ENCODE results near the gene KNCN. TPM values are rescaled to one million over a fixed set of nuclear protein-coding genes. Genes with fewer than 3 reads are reported as not detected.

KNCN gene
- total and polyA plus RNA-seq, 10 of the 15 experiments (the other 5 are each of a cell fraction or from before 2014, with no cell fraction given): not detected

- ChIA-PET SMC1A (ENCODE audit: uncharacterized antibody, unreplicated experiment) (no interaction called here), POLR2A (no interaction called here), RAD21 (ENCODE audit: unreplicated experiment) (no interaction called here), CTCF (interaction anchor here (1.9 kb wide), 1 partner anchor 26 kb away, joined by 6 read pairs; no protein-coding TSS in a partner anchor)
- in situ Hi-C loops (cut with MboI): no loop called here
- H3K27ac ChIP-seq (ENCODE audit: control insufficient read depth, insufficient read depth): no peak overlapping the region
- H3K4me1 ChIP-seq (ENCODE audit: control insufficient read depth, insufficient read depth, low read length): no peaks in the 10 kb centered on the region
- no peaks in the 10 kb centered on the region for H3K9me3 ChIP-seq (replicated peaks; ENCODE audit: control insufficient read depth, insufficient read depth, low read length)
- no peak overlapping the region for H3K9ac ChIP-seq (ENCODE audit: control insufficient read depth, insufficient read depth, low read length)
- no peak for ATAC-seq
- no peak for FAIRE-seq
- H2AFZ ChIP-seq (ENCODE audit: control insufficient read depth, low read depth, low read length): no peak overlapping the region
- no peaks in the 10 kb centered on the region for H3K79me2 ChIP-seq (ENCODE audit: control insufficient read depth, insufficient read depth, low read length)
- H4K20me1 ChIP-seq (ENCODE audit: control insufficient read depth, insufficient read depth): no peaks in the 10 kb centered on the region
- 5% methylated on average over 9 of the region's 10 CpGs for WGBS (ENCODE audit: insufficient coverage, insufficient replicate concordance, low lambda C conversion rate, missing lambda C conversion rate)
- no TSS peak for BruUV-seq (replicated peaks)
- TF ChIP-seq ZNF592 (IDR thresholded peaks at IDR 0.05) (no peak), YBX1 (IDR thresholded peaks at IDR 0.05) (no peak), PML (IDR thresholded peaks at IDR 0.05; ENCODE audit: low read length) (no peak), ZZZ3 (IDR thresholded peaks at IDR 0.05; ENCODE audit: control insufficient read depth, insufficient read length, low read depth) (no peak)
- H3K27me3 ChIP-seq (replicated peaks in 1 of 2; ENCODE audit: control insufficient read depth in 2 of 2, insufficient read depth in 2 of 2, low read length in 1 of 2): peaks cover 0 to 1% of the 10 kb centered on the region in 2 experiments; a peak in 1 of 4 replicates
- no peaks in the 10 kb centered on the region for H3K36me3 ChIP-seq (ENCODE audit: control insufficient read depth in 2 of 2, insufficient read depth in 2 of 2, low read length in 1 of 2)
- intact Hi-C loops (cut with micrococcal nuclease; ENCODE audit: unreplicated experiment): no loop called here
- H3K4me2 ChIP-seq (ENCODE audit: control insufficient read depth, insufficient read depth): no peak overlapping the region
- H3K4me3 ChIP-seq: no peak overlapping the region
- no peak for DNase-seq (ENCODE audit: low read depth, low spot score)
Measured at GRCh38 chr1:46552357-46553237, 1.1 kb upstream of the KNCN start.
